ENCODE measurements around the gene AGAP1. TPM values are rescaled to one million over a fixed set of nuclear protein-coding genes. Genes with fewer than 3 reads are reported as not detected.
A peak's percentile ranks its signal among the peaks of the same experiment; 100 is the strongest.

AGAP1 gene
- total RNA-seq, 1 donor from 2014 or later: 47.2 TPM

DNA sequence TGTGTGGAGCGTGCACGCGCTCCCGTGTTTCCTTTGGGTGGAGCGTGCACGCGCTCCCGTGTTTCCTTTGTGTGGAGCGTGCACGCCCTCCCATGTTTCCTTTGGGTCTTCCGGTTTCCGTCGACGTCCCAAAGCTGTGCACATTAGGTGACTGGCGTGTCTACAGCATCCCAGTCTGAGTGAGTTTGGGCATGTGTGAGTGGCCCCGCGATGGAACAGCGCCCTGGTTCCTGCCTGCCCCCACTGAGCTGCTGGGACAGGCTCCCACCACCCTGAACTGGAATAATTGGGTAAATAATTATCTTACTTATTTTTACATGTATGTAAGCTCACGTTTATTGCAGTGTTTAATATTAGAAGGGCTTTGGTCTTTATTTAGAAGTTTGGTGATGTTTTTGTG, 104.2 kb downstream of the AGAP1 start:
- Mint-ChIP-seq H3K36me3 (ENCODE audit: insufficient read depth) (peaks cover 10% of the 10 kb centered on the region), H3K9me3 (ENCODE audit: low read depth) (peaks cover 3% of the 10 kb centered on the region), H3K4me3 (ENCODE audit: low read depth) (no peak overlapping the region), H3K27ac (no peak overlapping the region), H3K4me1 (ENCODE audit: low read depth) (peaks cover 12% of the 10 kb centered on the region), H3K27me3 (no peaks in the 10 kb centered on the region)
- TF ChIP-seq, protein P1, sequence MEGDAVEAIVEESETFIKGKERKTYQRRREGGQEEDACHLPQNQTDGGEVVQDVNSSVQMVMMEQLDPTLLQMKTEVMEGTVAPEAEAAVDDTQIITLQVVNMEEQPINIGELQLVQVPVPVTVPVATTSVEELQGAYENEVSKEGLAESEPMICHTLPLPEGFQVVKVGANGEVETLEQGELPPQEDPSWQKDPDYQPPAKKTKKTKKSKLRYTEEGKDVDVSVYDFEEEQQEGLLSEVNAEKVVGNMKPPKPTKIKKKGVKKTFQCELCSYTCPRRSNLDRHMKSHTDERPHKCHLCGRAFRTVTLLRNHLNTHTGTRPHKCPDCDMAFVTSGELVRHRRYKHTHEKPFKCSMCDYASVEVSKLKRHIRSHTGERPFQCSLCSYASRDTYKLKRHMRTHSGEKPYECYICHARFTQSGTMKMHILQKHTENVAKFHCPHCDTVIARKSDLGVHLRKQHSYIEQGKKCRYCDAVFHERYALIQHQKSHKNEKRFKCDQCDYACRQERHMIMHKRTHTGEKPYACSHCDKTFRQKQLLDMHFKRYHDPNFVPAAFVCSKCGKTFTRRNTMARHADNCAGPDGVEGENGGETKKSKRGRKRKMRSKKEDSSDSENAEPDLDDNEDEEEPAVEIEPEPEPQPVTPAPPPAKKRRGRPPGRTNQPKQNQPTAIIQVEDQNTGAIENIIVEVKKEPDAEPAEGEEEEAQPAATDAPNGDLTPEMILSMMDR (IDR thresholded peaks at IDR 0.05; ENCODE audit: unreplicated experiment): no peak
- DNase-seq (ENCODE audit: low spot score, unreplicated experiment): no peak

DNA sequence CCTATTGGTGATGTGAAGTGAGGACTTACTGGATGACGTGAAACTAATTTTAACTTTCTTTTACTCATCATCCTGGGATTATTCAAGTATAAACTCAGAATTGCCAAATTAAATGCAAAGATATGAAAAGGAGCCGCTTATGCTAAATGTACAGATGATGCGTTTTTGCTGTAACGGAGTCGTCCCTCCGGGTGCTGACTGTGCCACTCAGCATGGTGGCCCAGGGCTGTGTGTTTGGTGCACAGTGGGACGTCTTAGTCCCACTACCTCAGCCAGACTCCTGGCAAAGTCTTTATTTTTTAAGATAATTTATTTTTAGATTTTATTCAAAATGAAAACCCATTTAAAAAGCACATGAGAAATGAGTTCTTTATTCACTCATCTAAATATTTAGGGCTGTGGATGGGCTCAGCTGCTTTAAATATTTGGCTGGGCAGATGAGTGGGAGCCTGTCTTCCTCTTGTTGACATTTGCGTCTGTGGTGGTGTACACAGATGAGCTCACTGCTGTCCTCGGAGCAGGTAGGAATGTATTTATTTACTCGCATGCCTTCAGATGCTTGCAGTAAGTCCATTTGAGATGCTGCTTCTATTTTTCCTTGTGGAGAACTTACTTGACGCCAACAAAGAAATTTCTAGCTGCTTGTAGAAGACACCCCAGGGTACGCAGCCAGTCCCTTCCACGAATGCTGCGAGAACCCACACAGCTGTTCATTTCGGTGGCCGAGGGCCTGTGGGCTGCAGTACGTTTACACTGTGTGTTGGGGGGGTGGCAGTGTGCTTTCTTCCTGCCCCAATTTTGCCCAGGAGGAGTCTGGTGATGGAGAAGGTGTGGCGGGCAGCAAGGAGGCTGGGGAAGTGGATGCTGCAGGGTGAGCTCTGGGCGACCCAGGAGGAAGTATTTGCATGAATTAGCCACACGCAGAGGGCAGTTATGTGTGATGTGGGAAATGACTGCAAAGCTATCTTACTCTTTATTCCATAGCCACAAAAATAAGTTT, 105.0 kb downstream of the AGAP1 start:
- peaks cover 13% of the 10 kb centered on the region for H3K36me3 Mint-ChIP-seq (ENCODE audit: insufficient read depth)
- no peak overlapping the region for H3K4me3 Mint-ChIP-seq (ENCODE audit: low read depth)
- H3K27ac Mint-ChIP-seq: no peak overlapping the region
- TF ChIP-seq, protein P1 (IDR thresholded peaks at IDR 0.05; ENCODE audit: unreplicated experiment): no peak
- peaks cover 3% of the 10 kb centered on the region for H3K9me3 Mint-ChIP-seq (ENCODE audit: low read depth)
- H3K4me1 Mint-ChIP-seq (ENCODE audit: low read depth): peaks cover 12% of the 10 kb centered on the region
- DNase-seq (ENCODE audit: low spot score, unreplicated experiment): no peak
- no peaks in the 10 kb centered on the region for H3K27me3 Mint-ChIP-seq

DNA sequence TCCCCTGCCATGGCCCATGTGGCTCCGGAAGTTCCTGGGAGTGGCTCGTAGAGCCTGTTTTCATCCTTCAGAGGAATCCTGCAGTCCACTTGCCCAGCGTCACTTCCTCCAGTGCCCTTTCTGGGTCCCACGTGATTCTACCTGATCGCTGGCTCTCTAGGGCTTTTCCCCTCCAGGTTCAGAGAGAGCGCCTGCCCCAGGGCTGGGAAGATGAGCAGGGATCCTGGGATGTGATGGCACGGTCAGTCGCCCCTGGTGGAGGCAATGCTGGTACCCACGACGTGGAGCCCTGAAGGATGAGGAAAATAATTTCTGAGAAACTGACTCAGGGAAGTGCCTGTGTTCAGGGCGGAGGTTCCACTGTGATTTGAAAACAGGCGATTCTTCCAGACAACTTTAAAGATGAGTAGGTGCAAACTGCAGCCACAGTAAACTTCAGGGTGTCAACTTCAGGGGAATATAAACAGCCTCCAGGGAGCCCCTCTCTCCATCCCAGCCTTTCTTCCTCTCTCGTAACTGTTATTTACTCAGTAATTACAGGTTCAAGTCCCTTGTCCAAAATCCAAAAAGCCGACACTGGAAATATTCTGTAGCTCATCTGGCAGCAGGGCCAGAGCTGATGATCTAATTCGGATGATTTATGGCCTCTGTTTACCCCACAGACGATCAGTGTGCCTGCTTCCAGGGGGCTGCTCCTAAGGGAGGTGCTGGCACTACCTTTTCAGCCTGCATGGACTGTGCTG, 105.9 kb downstream of the AGAP1 start:
- Mint-ChIP-seq H3K27ac (peak overlapping the region; percentile 24), H3K36me3 (ENCODE audit: insufficient read depth) (peaks cover 13% of the 10 kb centered on the region), H3K4me1 (ENCODE audit: low read depth) (peaks cover 12% of the 10 kb centered on the region), H3K9me3 (ENCODE audit: low read depth) (peaks cover 3% of the 10 kb centered on the region), H3K27me3 (no peaks in the 10 kb centered on the region), H3K4me3 (ENCODE audit: low read depth) (no peak overlapping the region)
- no peak for DNase-seq (ENCODE audit: low spot score, unreplicated experiment)
- TF ChIP-seq, protein P1 (IDR thresholded peaks at IDR 0.05; ENCODE audit: unreplicated experiment): no peak

DNA sequence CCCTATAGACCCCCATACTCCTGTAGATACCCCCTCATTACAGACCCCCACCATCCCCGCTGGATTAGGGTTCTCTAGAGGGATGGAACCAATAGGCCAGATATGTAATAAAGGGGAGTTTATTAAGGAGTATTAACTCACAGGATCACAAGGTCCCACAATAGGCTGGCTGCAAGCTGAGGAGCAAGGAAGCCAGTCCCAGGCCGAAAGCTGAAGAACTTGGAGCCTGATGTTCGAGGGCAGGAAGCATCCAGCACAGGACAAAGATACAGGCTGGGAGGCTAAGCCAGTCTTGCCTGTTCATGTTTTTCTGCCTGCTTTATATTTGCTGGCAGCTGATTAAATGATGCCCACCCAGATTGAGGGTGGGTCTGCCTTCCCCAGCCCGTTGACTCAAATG, 106.6 kb downstream of the AGAP1 start:
- no peak for DNase-seq (ENCODE audit: low spot score, unreplicated experiment)
- TF ChIP-seq, protein P1 (IDR thresholded peaks at IDR 0.05; ENCODE audit: unreplicated experiment): no peak
- Mint-ChIP-seq H3K36me3 (ENCODE audit: insufficient read depth) (peaks cover 13% of the 10 kb centered on the region), H3K9me3 (ENCODE audit: low read depth) (peaks cover 3% of the 10 kb centered on the region), H3K4me3 (ENCODE audit: low read depth) (no peak overlapping the region), H3K4me1 (ENCODE audit: low read depth) (peaks cover 12% of the 10 kb centered on the region), H3K27ac (no peak overlapping the region), H3K27me3 (no peaks in the 10 kb centered on the region)

DNA sequence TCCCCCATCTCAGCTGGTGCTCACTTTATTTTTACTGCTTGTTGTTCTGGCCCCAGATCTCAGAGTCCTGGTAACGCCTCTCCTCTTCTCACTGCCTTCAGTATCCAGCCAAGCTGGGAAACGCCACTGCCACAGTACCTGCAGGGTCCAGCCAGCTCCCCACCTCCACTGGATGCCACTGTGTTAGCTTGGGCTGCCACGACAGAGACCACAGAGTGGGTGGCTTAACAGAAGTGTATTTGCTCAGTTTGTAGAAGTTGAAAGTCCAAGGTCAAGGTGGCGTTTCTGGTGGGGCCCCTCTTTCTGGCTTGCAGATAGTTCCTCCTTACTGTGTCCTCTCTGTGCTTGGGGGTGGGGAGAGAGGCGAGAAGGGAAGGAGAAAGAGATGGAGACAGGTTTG, 107.1 kb downstream of the AGAP1 start:
- H3K27me3 Mint-ChIP-seq: no peaks in the 10 kb centered on the region
- TF ChIP-seq, protein P1 (IDR thresholded peaks at IDR 0.05; ENCODE audit: unreplicated experiment): no peak
- H3K9me3 Mint-ChIP-seq (ENCODE audit: low read depth): peaks cover 3% of the 10 kb centered on the region
- H3K4me3 Mint-ChIP-seq (ENCODE audit: low read depth): no peak overlapping the region
- H3K27ac Mint-ChIP-seq: peak overlapping the region; percentile 3
- peaks cover 14% of the 10 kb centered on the region for H3K4me1 Mint-ChIP-seq (ENCODE audit: low read depth)
- peaks cover 13% of the 10 kb centered on the region for H3K36me3 Mint-ChIP-seq (ENCODE audit: insufficient read depth)
- DNase-seq (ENCODE audit: low spot score, unreplicated experiment): no peak

Measured in progenitor cell of endocrine pancreas (in vitro differentiated cells).